K562 (cell line): ENCODE measurements around the gene UBE2M. TPM values are rescaled to one million over a fixed set of nuclear protein-coding genes. Genes with fewer than 3 reads are reported as not detected.

Experiments used
- CCNT2 ChIP-seq: IDR thresholded peaks from 2 replicates; pipeline ENCODE4 v1.6.1; 2011; ENCODE audit warnings: borderline replicate concordance, low read depth, mild to moderate bottlenecking, moderate library complexity, mixed read lengths, low read length; ENCODE audit not compliant: insufficient read length; ENCODE audit errors: extremely low read depth
- CGGBP1 ChIP-seq: fragments of 250-450 bp; sonication (Bioruptor Pico); IDR thresholded peaks from 2 replicates; pipeline ENCODE4 v1.9.0; 2021; ENCODE audit warnings: mild to moderate bottlenecking
- COPS2 ChIP-seq: fragments of 450-650 bp; conservative IDR thresholded peaks from 2 replicates; pipeline ENCODE4 v1.6.1; 2016; ENCODE audit warnings: mild to moderate bottlenecking, moderate library complexity
- E2F4 ChIP-seq: sonication (generic); formaldehyde crosslinking; IDR thresholded peaks from 2 replicates; pipeline ENCODE4 v1.8.0; 2022; ENCODE audit warnings: mild to moderate bottlenecking, low read depth, missing genetic modification reagents
- ELF2 ChIP-seq: fragments of 250-450 bp; sonication (Bioruptor Pico); IDR thresholded peaks from 2 replicates; pipeline ENCODE4 v1.5.0; 2021; ENCODE audit warnings: mild to moderate bottlenecking
- GABPB1 ChIP-seq: sonication (generic); formaldehyde crosslinking; IDR thresholded peaks from 2 replicates; pipeline ENCODE4 v1.8.0; 2022; ENCODE audit warnings: mild to moderate bottlenecking, missing genetic modification reagents
- KAT8 ChIP-seq: fragments of 450-650 bp; IDR thresholded peaks from 2 replicates; pipeline ENCODE4 v1.6.1; 2016; ENCODE audit warnings: low read depth, mild to moderate bottlenecking
- KHSRP ChIP-seq: fragments of 450-650 bp; IDR thresholded peaks from 2 replicates; pipeline ENCODE4 v1.6.1; 2017
- NCOA2 ChIP-seq, 2 experiments: fragments of 450-650 bp; IDR thresholded peaks; 2 replicates each; pipeline ENCODE4 v1.6.1; 2018; ENCODE audit warnings: mild to moderate bottlenecking in 2 of 2, moderate library complexity in 1 of 2; ENCODE audit not compliant: partially characterized antibody in 2 of 2
- SAP30 ChIP-seq: fragments of 200-600 bp; sonication (generic); IDR thresholded peaks from 2 replicates; pipeline ENCODE4 v1.6.1; 2012; ENCODE audit warnings: borderline replicate concordance, low read depth, mild to moderate bottlenecking, moderate library complexity, low read length, control low read depth, inconsistent platforms; ENCODE audit not compliant: insufficient read depth, poor library complexity, severe bottlenecking
- SMARCB1 ChIP-seq: IDR thresholded peaks from 2 replicates; pipeline ENCODE4 v1.6.1; 2011; ENCODE audit warnings: improper control_type of control experiment, low read depth; ENCODE audit not compliant: insufficient read length
- SMC3 ChIP-seq: conservative IDR thresholded peaks from 2 replicates; pipeline ENCODE4 v1.6.1; 2011; ENCODE audit warnings: low read depth, low read length, improper control_type of control experiment; ENCODE audit not compliant: insufficient read depth
- TAF9B ChIP-seq: fragments of 450-650 bp; IDR thresholded peaks from 2 replicates; pipeline ENCODE4 v1.6.1; 2018; ENCODE audit warnings: mild to moderate bottlenecking; ENCODE audit not compliant: partially characterized antibody
- TARDBP ChIP-seq: fragments of 450-650 bp; IDR thresholded peaks from 2 replicates; pipeline ENCODE4 v1.6.1; 2016
- TEAD4 ChIP-seq, 2 experiments: sonication (generic) in 1 of 2; formaldehyde crosslinking in 1 of 2; IDR thresholded peaks; 2 replicates each; pipeline versions ENCODE4 v1.6.1 to v1.8.0; 2012 to 2022; ENCODE audit warnings: borderline replicate concordance in 1 of 2, inconsistent platforms in 1 of 2, low read length in 1 of 2, mild to moderate bottlenecking in 1 of 2, missing genetic modification reagents in 1 of 2
- ZBTB12 ChIP-seq: fragments of 250-450 bp; sonication (Bioruptor Pico); IDR thresholded peaks from 2 replicates; pipeline ENCODE4 v1.4.0; 2020
- ZNF740 ChIP-seq, 3 experiments: fragments of 200-800 bp in 1 of 3; sonication (Bioruptor generic) in 1 of 3; sonication (generic) in 1 of 3; formaldehyde crosslinking in 1 of 3; IDR thresholded peaks; 2 replicates each; pipeline versions ENCODE4 v1.6.1 to v1.8.0; 2016 to 2022; ENCODE audit warnings: mild to moderate bottlenecking in 2 of 3, missing compliant biosample characterization in 2 of 3, missing genetic modification characterization in 2 of 3, missing genetic modification reagents in 1 of 3
- ZNF778 ChIP-seq: fragments of 450-650 bp; formaldehyde crosslinking; IDR thresholded peaks from 2 replicates; pipeline ENCODE4 v1.4.0; 2020; ENCODE audit warnings: mild to moderate bottlenecking, moderate library complexity
- polyA plus RNA-seq, 8 experiments: library from polyadenylated mRNA; depleted of rRNA in 4 of 8; stranded (reverse) in 5 of 8; unstranded in 3 of 8; fragments of >200 nt; fragmentation: Nextera tagmentation in 2 of 8; fragmentation: Illumina TruSeq in 1 of 8; extraction: Ambion mirVana in 2 of 8; extraction: Trizol in 1 of 8; gene quantifications; 2 replicates each; pipeline versions ENCODE4 v1.2.1 to v1.2.3, GENCODE V29; 2011 to 2014; ENCODE audit warnings: inconsistent platforms in 1 of 8, missing spikeins in 1 of 8
- total RNA-seq, 7 experiments: library from RNA; depleted of rRNA in 6 of 7; stranded (reverse); fragments of >200 nt in 6 of 7; fragmentation: Illumina TruSeq in 2 of 7; extraction: Trizol in 2 of 7; gene quantifications; 2 replicates each; pipeline versions ENCODE4 v1.2.1 to v1.2.3, GENCODE V29; 2011 to 2021; ENCODE audit warnings: low replicate concordance in 1 of 7
- TF ChIP-seq, protein P1 (sequence below): fragments of 250-450 bp; sonication (Bioruptor Pico); IDR thresholded peaks from 2 replicates; pipeline ENCODE4 v1.4.0; 2020; ENCODE audit warnings: mild to moderate bottlenecking, moderate library complexity

UBE2M gene
- total and polyA plus RNA-seq, 9 of the 15 experiments (the other 6 are each of a cell fraction or from before 2014, with no cell fraction given): 0.92 to 163 (median 85.7) TPM

DNA sequence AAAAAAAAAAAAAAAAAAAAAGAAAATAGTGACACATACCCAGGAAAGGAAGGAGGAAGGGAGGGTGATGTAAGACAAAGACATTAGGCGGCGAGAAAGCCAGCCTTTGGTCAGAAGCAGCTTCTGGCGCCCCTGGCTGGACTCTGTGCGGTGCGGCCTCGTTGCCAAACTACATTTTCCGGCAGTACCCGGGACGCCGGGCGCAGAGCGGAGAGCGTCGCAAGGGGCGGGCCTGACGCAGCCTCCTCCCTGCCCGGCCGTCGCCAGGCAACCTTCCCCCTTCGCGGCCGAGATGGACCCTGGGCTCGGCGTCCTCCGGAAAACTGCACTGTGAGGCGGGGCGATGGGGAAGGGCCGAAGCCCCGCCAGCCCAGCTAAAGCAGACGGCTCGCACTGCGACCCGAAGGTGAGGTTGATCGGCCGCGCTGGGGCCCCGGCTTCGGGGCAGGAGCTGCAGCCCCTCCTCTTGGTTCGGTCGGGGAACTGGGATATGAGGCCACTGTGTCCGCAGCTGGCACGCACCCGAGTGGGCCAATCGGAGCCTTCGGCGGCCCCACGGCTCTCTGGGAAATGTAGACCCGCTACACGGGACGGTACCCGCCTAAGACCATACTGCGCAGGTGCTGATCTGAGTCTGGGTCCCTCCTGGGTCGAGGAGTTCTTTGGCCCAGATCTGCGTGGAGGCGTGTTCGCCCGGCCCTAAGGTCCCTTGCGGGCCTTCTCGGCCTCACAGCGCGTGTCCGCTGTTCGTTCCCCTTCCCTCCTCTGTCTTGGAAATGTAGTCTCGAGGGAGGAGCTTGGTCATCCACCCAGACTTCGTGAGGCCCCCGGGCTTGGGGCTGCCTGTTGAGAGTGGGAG is 17.0 kb upstream of the UBE2M start (continued):
- TF ChIP-seq NCOA2 (IDR thresholded peaks at IDR 0.05; ENCODE audit: partially characterized antibody in 2 of 2) (no peak), ZBTB12 (CRISPR knock-in tag) (peak; percentile 92), TEAD4 (IDR thresholded peaks at IDR 0.05; ENCODE audit: low read length) (no peak), TEAD4 (CRISPR knock-in tag; IDR thresholded peaks at IDR 0.05; ENCODE audit: borderline replicate concordance) (no peak), TAF9B (no peak), KHSRP (no peak), COPS2 (no peak), CGGBP1 (no peak), ZNF778 (CRISPR knock-in tag) (no peak), ELF2 (CRISPR knock-in tag) (no peak), SMC3 (no peak), ZNF740 (CRISPR knock-in tag; IDR thresholded peaks at IDR 0.05) (no peak), ZNF740 (tag; IDR thresholded peaks at IDR 0.05) (no peak), E2F4 (CRISPR knock-in tag) (no peak), SMARCB1 (no peak), GABPB1 (peak; percentile 64), SAP30 (peak; percentile 68), KAT8 (no peak), TARDBP (no peak; the same call in 1 of the 2 replicates), CCNT2 (no peak)
- TF ChIP-seq, protein P1, sequence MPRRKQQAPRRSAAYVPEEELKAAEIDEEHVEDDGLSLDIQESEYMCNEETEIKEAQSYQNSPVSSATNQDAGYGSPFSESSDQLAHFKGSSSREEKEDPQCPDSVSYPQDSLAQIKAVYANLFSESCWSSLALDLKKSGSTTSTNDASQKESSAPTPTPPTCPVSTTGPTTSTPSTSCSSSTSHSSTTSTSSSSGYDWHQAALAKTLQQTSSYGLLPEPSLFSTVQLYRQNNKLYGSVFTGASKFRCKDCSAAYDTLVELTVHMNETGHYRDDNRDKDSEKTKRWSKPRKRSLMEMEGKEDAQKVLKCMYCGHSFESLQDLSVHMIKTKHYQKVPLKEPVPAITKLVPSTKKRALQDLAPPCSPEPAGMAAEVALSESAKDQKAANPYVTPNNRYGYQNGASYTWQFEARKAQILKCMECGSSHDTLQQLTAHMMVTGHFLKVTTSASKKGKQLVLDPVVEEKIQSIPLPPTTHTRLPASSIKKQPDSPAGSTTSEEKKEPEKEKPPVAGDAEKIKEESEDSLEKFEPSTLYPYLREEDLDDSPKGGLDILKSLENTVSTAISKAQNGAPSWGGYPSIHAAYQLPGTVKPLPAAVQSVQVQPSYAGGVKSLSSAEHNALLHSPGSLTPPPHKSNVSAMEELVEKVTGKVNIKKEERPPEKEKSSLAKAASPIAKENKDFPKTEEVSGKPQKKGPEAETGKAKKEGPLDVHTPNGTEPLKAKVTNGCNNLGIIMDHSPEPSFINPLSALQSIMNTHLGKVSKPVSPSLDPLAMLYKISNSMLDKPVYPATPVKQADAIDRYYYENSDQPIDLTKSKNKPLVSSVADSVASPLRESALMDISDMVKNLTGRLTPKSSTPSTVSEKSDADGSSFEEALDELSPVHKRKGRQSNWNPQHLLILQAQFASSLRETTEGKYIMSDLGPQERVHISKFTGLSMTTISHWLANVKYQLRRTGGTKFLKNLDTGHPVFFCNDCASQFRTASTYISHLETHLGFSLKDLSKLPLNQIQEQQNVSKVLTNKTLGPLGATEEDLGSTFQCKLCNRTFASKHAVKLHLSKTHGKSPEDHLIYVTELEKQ (CRISPR knock-in tag): no peak
